Thyroid gland (tissue), 4 donors: ENCODE data around the gene CNTNAP5. TPM values are rescaled to one million over a fixed set of nuclear protein-coding genes. Genes with fewer than 3 reads are reported as not detected.

Experiments
- DNase-seq, 2 donors: peaks; one replicate each; pipeline ENCODE4 v3.0.0-alpha.2; 2019
- H3K27ac ChIP-seq, 3 donors: fragments of 200-600 bp; sonication (generic); 1 replicate in 2 of 3; 2 replicates in 1 of 3; pipeline ENCODE4 v1.5.1; 2016 to 2019; ENCODE audit warnings: mild to moderate bottlenecking in 1 of 3, moderate library complexity in 1 of 3
- H3K27me3 ChIP-seq: fragments of 200-600 bp; sonication (generic); one replicate; pipeline ENCODE4 v1.5.1; 2019
- H3K36me3 ChIP-seq, 2 donors: fragments of 200-600 bp; sonication (generic); one replicate each; pipeline ENCODE4 v1.5.1; 2016 to 2019
- H3K4me1 ChIP-seq, 2 donors: fragments of 200-600 bp; sonication (generic); one replicate each; pipeline ENCODE4 v1.5.1; 2017 to 2019
- H3K4me3 ChIP-seq, 3 donors: fragments of 200-600 bp; sonication (generic); replicated peaks in 1 of 3; 1 replicate in 2 of 3; 2 replicates in 1 of 3; pipeline ENCODE4 v1.5.1; 2016; ENCODE audit warnings: mild to moderate bottlenecking in 1 of 3
- H3K9me3 ChIP-seq: fragments of 200-600 bp; sonication (generic); one replicate; pipeline ENCODE4 v1.5.1; 2017
- POLR2A ChIP-seq, 2 donors: fragments of 450-650 bp; IDR thresholded peaks; one replicate each; pipeline ENCODE4 v1.6.1; 2017; ENCODE audit warnings: antibody characterized with exemption in 2 of 2, mild to moderate bottlenecking in 2 of 2, moderate library complexity in 1 of 2
- WGBS, 2 donors: methylation state at CpG; one replicate each; pipeline ENCODE4 v1.1.5; 2017; 5-methylcytosine and 5-hydroxymethylcytosine counted together
- intact Hi-C: fragments of 100-400 bp; cut with DNase I; formaldehyde crosslinking; loops from one replicate; pipeline ENCODE4 v1.15.1; 2023
- total RNA-seq, 4 donors: library from RNA; depleted of rRNA; stranded (reverse); fragments of >200 nt; gene quantifications; one replicate each; pipeline ENCODE4 v1.2.3, GENCODE V29; 2016
- TF ChIP-seq, protein P1 (sequence below), 6 experiments: fragments of 200-600 bp in 3 of 6; fragments of 450-650 bp in 3 of 6; sonication (generic) in 3 of 6; IDR thresholded peaks; one replicate each; pipeline ENCODE4 v1.5.1; 2016 to 2019; ENCODE audit warnings: antibody characterized with exemption in 6 of 6, mild to moderate bottlenecking in 2 of 6, inconsistent platforms in 1 of 6, moderate library complexity in 1 of 6

CNTNAP5 gene
- total RNA-seq, 4 donors from 2014 or later, result not detected

DNA sequence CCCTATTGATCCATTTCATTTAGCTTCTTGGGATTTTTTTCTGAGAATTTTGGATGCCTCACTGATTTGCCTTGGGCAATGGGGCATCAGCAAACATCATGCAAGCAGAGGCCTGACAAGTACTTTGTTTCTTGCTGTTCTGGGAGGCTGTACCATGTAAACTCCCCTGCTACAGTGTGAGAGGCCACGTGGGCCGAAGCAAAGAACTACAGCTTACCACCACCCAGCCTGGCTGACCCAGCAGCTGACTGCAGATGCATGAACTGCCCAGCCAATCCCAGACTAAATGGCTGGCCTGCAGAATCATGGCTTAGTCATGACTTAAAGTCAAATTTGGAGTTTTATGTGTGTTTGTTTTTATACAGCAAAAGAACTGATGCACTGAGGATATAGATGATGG is 579.9 kb downstream of the CNTNAP5 start:
- H3K4me3 ChIP-seq, result no peak overlapping the region
- WGBS, 2 donors, result 72 to 78% methylated on average over 2 of the region's 2 CpGs
- no peaks in the 10 kb centered on the region for H3K36me3 ChIP-seq
- intact Hi-C loops, result no loop called here
- no peak for DNase-seq
- no peaks in the 10 kb centered on the region for H3K9me3 ChIP-seq
- TF ChIP-seq POLR2A (IDR thresholded peaks at IDR 0.05), result no peak
- TF ChIP-seq, protein P1, sequence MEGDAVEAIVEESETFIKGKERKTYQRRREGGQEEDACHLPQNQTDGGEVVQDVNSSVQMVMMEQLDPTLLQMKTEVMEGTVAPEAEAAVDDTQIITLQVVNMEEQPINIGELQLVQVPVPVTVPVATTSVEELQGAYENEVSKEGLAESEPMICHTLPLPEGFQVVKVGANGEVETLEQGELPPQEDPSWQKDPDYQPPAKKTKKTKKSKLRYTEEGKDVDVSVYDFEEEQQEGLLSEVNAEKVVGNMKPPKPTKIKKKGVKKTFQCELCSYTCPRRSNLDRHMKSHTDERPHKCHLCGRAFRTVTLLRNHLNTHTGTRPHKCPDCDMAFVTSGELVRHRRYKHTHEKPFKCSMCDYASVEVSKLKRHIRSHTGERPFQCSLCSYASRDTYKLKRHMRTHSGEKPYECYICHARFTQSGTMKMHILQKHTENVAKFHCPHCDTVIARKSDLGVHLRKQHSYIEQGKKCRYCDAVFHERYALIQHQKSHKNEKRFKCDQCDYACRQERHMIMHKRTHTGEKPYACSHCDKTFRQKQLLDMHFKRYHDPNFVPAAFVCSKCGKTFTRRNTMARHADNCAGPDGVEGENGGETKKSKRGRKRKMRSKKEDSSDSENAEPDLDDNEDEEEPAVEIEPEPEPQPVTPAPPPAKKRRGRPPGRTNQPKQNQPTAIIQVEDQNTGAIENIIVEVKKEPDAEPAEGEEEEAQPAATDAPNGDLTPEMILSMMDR (IDR thresholded peaks at IDR 0.05), result no peak
- H3K4me1 ChIP-seq, result no peaks in the 10 kb centered on the region
- no peak overlapping the region for H3K27ac ChIP-seq
- no peaks in the 10 kb centered on the region for H3K27me3 ChIP-seq

DNA sequence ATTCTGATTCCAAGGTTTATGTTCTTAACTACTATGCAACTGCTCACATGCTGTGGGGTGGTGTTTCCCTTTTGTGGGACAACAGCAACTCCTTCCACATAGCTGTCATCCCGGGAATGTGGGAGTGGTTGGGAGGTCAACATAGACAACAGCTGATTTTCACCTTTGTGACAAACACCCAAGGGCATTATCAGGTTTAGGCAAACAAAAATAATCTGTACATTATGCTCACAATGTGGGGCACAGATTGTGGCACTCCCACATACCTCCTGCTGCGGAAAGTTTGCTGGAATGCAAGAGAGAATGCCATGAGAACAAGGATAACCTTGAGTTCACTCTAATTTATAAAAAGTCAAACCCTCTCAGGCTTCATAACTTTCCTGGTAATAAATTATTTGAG is 582.6 kb downstream of the CNTNAP5 start:
- no peaks in the 10 kb centered on the region for H3K9me3 ChIP-seq
- H3K36me3 ChIP-seq, result no peaks in the 10 kb centered on the region
- no peak overlapping the region for H3K4me3 ChIP-seq
- H3K27me3 ChIP-seq, result no peaks in the 10 kb centered on the region
- DNase-seq, result no peak
- H3K4me1 ChIP-seq, result no peaks in the 10 kb centered on the region
- intact Hi-C loops, result no loop called here
- TF ChIP-seq, protein P1 (IDR thresholded peaks at IDR 0.05), result no peak
- TF ChIP-seq POLR2A (IDR thresholded peaks at IDR 0.05), result no peak
- 77 to 87% methylated on average over 2 of the region's 2 CpGs for WGBS, 2 donors
- H3K27ac ChIP-seq, result no peak overlapping the region

DNA sequence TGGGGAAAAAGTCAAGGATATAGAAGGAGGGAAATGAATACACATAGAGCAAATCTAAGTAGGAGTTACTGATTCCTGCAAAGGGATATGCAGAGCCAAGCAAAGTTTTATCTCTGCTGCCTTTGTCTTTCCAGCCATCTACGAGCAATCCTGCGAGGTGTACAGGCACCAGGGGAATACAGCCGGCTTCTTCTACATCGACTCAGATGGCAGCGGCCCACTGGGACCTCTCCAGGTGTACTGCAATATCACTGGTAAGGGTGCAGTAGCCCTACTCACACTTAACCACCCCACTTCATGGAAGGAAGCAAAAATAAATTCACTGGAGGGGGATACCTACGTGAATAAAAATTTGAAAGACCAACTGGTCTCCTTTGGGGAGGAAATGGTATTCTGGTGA is 584.6 kb downstream of the CNTNAP5 start:
- intact Hi-C loops, result no loop called here

DNA sequence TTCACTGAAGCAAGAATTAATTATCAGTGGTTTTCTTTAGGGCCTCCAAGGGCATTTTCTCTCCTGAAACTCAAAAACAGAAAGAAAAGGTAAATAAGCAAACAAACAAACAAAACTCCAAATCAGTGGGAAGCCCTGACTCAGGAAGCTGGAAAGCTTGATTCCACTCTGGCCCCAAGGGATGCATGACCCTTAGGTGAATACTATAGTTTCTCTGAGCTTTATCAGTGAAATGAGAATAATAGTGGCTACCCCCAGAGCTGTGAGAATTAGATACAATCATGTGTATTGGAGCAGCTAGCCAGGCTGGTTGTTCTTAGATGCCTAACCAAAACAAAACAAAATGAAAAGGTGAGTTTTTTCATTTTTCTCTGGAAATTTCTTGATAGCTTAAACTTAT is 585.1 kb downstream of the CNTNAP5 start:
- TF ChIP-seq, protein P1 (IDR thresholded peaks at IDR 0.05), result no peak
- TF ChIP-seq POLR2A (IDR thresholded peaks at IDR 0.05), result no peak
- no peak for DNase-seq
- Histone ChIP-seq H3K4me3 (no peak overlapping the region), H3K4me1 (no peaks in the 10 kb centered on the region), H3K9me3 (no peaks in the 10 kb centered on the region), H3K27me3 (no peaks in the 10 kb centered on the region), H3K27ac (no peak overlapping the region), H3K36me3 (no peaks in the 10 kb centered on the region)
- intact Hi-C loops, result no loop called here

More for the DNA sequence above, 584.6 kb downstream of the CNTNAP5 start:
- Histone ChIP-seq H3K27me3 (no peaks in the 10 kb centered on the region), H3K27ac (no peak overlapping the region), H3K36me3 (no peaks in the 10 kb centered on the region), H3K4me3 (no peak overlapping the region), H3K9me3 (no peaks in the 10 kb centered on the region), H3K4me1 (no peaks in the 10 kb centered on the region)
- WGBS, 2 donors, result 74 to 82% methylated on average over 6 of the region's 6 CpGs
- TF ChIP-seq, protein P1 (IDR thresholded peaks at IDR 0.05), result no peak
- TF ChIP-seq POLR2A (IDR thresholded peaks at IDR 0.05), result no peak
- DNase-seq, result no peak

DNA sequence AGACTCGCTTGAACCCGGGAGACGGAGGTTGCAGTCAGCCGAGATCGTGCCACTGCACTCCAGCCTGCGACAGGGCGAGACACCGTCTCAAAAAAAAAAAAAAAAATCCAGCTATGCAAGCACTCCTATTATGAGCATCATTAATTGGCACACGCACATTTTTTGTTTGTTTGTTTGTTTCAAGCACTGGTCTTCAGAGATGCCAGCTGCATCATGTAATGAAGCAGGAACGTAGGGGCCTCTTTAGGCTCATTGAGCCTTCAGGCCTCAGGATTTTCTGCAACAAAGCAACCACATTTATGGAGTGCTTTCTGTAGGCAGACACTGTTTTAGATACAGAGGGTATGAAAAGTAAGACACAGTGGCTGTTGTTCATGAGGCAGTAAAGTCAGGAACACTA is 585.8 kb downstream of the CNTNAP5 start:
- no peaks in the 10 kb centered on the region for H3K27me3 ChIP-seq
- H3K27ac ChIP-seq, result no peak overlapping the region
- H3K9me3 ChIP-seq, result no peaks in the 10 kb centered on the region
- no peak for DNase-seq
- intact Hi-C loops, result no loop called here
- H3K4me1 ChIP-seq, result no peaks in the 10 kb centered on the region
- no peak overlapping the region for H3K4me3 ChIP-seq
- no peaks in the 10 kb centered on the region for H3K36me3 ChIP-seq
- TF ChIP-seq, protein P1 (IDR thresholded peaks at IDR 0.05), result no peak
- no peak for TF ChIP-seq POLR2A (IDR thresholded peaks at IDR 0.05)
- WGBS, 2 donors, result 85 to 93% methylated on average over 10 of the region's 10 CpGs
